OCI-LY7 (cell line): ENCODE results near the gene STRA8.

ENCODE experiments used
- CTCF ChIP-seq: fragments of 200-600 bp; sonication (generic); conservative IDR thresholded peaks from 2 replicates; pipeline ENCODE4 v1.5.1; 2014; ENCODE audit warnings: mild to moderate bottlenecking, antibody characterized with exemption, low read length, moderate library complexity, mixed read lengths
- EZH2phosphoT487 ChIP-seq: fragments of 200-600 bp; sonication (generic); IDR thresholded peaks from 2 replicates; pipeline ENCODE4 v1.6.1; 2018; ENCODE audit warnings: low read depth, borderline replicate concordance, mild to moderate bottlenecking, mixed run types, antibody characterized with exemption, low read length, moderate library complexity, mixed read lengths

DNA sequence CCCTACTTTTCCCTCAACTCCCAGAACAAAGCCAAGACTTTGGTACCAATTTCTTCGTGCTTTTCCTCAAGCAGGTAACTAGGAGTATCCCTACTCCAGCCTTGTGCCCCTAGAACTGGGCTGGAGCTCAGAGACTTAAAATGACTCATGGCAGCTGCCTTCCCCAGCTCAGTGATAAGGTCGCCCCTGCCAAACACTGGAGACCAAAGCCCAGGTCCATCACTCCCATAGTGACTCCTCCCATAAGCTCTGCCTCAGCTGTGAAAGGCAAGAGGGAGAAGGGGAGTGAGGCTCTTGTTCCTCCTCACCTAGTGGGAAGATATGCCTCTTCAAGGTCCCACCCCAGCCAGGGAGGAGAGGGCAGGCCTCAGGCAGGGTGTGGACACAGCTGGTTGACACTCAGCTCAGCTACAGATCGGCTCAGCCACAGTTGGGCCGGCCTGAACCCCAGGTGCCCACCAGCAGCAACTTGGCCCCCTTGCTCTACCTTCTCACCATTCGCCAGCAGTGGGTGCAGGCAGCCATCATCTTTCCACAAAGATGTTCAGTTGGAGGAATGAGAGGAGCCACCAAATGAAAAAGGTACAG is 49.3 kb upstream of the STRA8 start:
- TF ChIP-seq CTCF (no peak), EZH2phosphoT487 (no peak)
